B cell (primary cell): ENCODE data around the gene EFEMP1. TPM values are rescaled to one million over a fixed set of nuclear protein-coding genes. Genes with fewer than 3 reads are reported as not detected.
A peak's percentile ranks its signal among the peaks of the same experiment; 100 is the strongest.

Experiments used
- ATAC-seq: fragments of 200-7000 bp; cut with Tn5 transposase; one replicate; pipeline ENCODE4 v1.10.0; 2021; ENCODE audit warnings: low read depth, mild to moderate bottlenecking, moderate number of reproducible peaks, moderate library complexity
- CTCF ChIA-PET: fragments of 350-600 bp; sonication (Branson Sonifier 250); formaldehyde crosslinking; loops from one replicate; lab custom pipeline; 2021; ENCODE audit warnings: antibody characterized with exemption, inconsistent platforms; lab: Charles Lee
- POLR2A ChIA-PET: fragments of 350-600 bp; sonication (Branson Sonifier 250); formaldehyde crosslinking; loops from one replicate; lab custom pipeline; 2021; ENCODE audit warnings: antibody characterized with exemption; lab: Charles Lee
- DNase-seq: peaks from one replicate; pipeline ENCODE4 v3.0.0; 2013
- H2AFZ ChIP-seq: 2 replicates; pipeline ENCODE4 v1.6.1; 2012; ENCODE audit warnings: mild to moderate bottlenecking, low read depth, low read length; ENCODE audit not compliant: insufficient read depth, poor library complexity, severe bottlenecking
- H3K27ac ChIP-seq, 2 donors: 1 replicate in 1 of 2; 2 replicates in 1 of 2; pipeline ENCODE4 v1.5.1; 2012 to 2013; ENCODE audit warnings: low read length in 2 of 2, mild to moderate bottlenecking in 2 of 2, moderate library complexity in 1 of 2
- H3K27me3 ChIP-seq, 4 experiments: fragments of 200-600 bp in 1 of 4; sonication (generic) in 1 of 4; replicated peaks in 1 of 4; 1 replicate in 2 of 4; 2 replicates in 2 of 4; pipeline versions ENCODE4 v1.6.1 to v1.7.0; 2013 to 2016; ENCODE audit warnings: low read length in 3 of 4, mild to moderate bottlenecking in 2 of 4, mixed read lengths in 1 of 4, moderate library complexity in 1 of 4; ENCODE audit not compliant: insufficient read depth in 4 of 4, control insufficient read depth in 3 of 4; ENCODE audit errors: control extremely low read depth in 1 of 4
- H3K36me3 ChIP-seq, 2 experiments: replicated peaks in 1 of 2; 1 replicate in 1 of 2; 2 replicates in 1 of 2; pipeline versions ENCODE4 v1.6.1 to v1.7.1; 2013; ENCODE audit warnings: low read length in 1 of 2; ENCODE audit not compliant: insufficient read depth in 2 of 2, control insufficient read depth in 1 of 2; ENCODE audit errors: control extremely low read depth in 1 of 2, extremely low read depth in 1 of 2
- H3K4me1 ChIP-seq, 2 donors: fragments of 200-600 bp in 1 of 2; sonication (generic) in 1 of 2; 1 replicate in 1 of 2; 2 replicates in 1 of 2; pipeline versions ENCODE4 v1.5.1 to v1.6.1; 2013 to 2017; ENCODE audit warnings: low read length in 2 of 2; ENCODE audit not compliant: control insufficient read depth in 2 of 2, insufficient read depth in 2 of 2
- H3K4me2 ChIP-seq: replicated peaks from 2 replicates; pipeline ENCODE3; 2012; ENCODE audit warnings: mild to moderate bottlenecking, low read depth, low read length; ENCODE audit not compliant: poor library complexity, severe bottlenecking
- H3K4me3 ChIP-seq, 5 experiments: fragments of 200-600 bp in 1 of 5; sonication (generic) in 1 of 5; 1 replicate in 3 of 5; 2 replicates in 2 of 5; pipeline versions ENCODE4 v1.5.1 to v1.7.0; 2011 to 2016; ENCODE audit warnings: low read length in 4 of 5, mild to moderate bottlenecking in 4 of 5, low read depth in 2 of 5, control low read depth in 1 of 5, moderate library complexity in 1 of 5; ENCODE audit not compliant: insufficient read depth in 1 of 5; ENCODE audit errors: control extremely low read depth in 1 of 5, extremely low read depth in 1 of 5
- H3K79me2 ChIP-seq: fragments of 200-600 bp; sonication (generic); one replicate; pipeline ENCODE4 v1.6.0; 2016; ENCODE audit warnings: low read length; ENCODE audit not compliant: control insufficient read depth, insufficient read depth
- H3K9ac ChIP-seq: fragments of 200-600 bp; sonication (generic); 2 replicates; pipeline ENCODE4 v1.6.1; 2017; ENCODE audit warnings: mild to moderate bottlenecking, low read length, moderate library complexity
- H3K9me3 ChIP-seq, 3 donors: one replicate each; pipeline versions ENCODE4 v1.6.1 to v1.7.1; 2013; ENCODE audit warnings: low read length in 2 of 3; ENCODE audit not compliant: control insufficient read depth in 2 of 3, insufficient read depth in 1 of 3; ENCODE audit errors: control extremely low read depth in 1 of 3
- H4K20me1 ChIP-seq: 2 replicates; pipeline ENCODE4 v1.6.0; 2012; ENCODE audit warnings: mild to moderate bottlenecking, low read length; ENCODE audit not compliant: insufficient read depth, control insufficient read depth, poor library complexity, severe bottlenecking
- H3K27ac Mint-ChIP-seq: one replicate; pipeline ENCODE4 v1.8.0; 2021; ENCODE audit warnings: mixed read lengths
- H3K27me3 Mint-ChIP-seq: one replicate; pipeline ENCODE4 v1.8.0; 2021; ENCODE audit warnings: mixed read lengths
- H3K4me1 Mint-ChIP-seq: one replicate; pipeline ENCODE4 v1.8.0; 2021; ENCODE audit warnings: mixed read lengths
- H3K4me3 Mint-ChIP-seq: one replicate; pipeline ENCODE4 v1.8.0; 2021; ENCODE audit warnings: mixed read lengths
- H3K9me3 Mint-ChIP-seq: one replicate; pipeline ENCODE4 v1.8.0; 2022; ENCODE audit warnings: mixed read lengths; ENCODE audit not compliant: insufficient read depth
- CTCF ChIP-seq: fragments of 200-600 bp; IDR thresholded peaks from one replicate; pipeline ENCODE4 v1.8.0; 2022; ENCODE audit warnings: antibody characterized with exemption, mild to moderate bottlenecking
- EZH2 ChIP-seq: IDR thresholded peaks from 2 replicates; pipeline ENCODE4 v1.6.1; 2012; ENCODE audit warnings: borderline replicate concordance, low read depth, mild to moderate bottlenecking, moderate library complexity, low read length; ENCODE audit not compliant: insufficient read depth, poor library complexity, severe bottlenecking
- intact Hi-C: fragments of 100-400 bp; cut with micrococcal nuclease; formaldehyde crosslinking; loops from one replicate; pipeline ENCODE4 v1.10.0; 2022
- polyA plus RNA-seq: library from polyadenylated mRNA; depleted of rRNA; stranded (reverse); fragments of >200 nt; gene quantifications from 2 replicates; pipeline ENCODE4 v1.2.3, GENCODE V29; 2012
- total RNA-seq, 2 donors: library from RNA; stranded (reverse); fragments of 120-200 nt in 1 of 2; gene quantifications; 1 replicate in 1 of 2; 2 replicates in 1 of 2; pipeline versions ENCODE4 v1.2.3 to v1.2.4, GENCODE V29; 2013 to 2022

The EFEMP1 gene
- total and polyA plus RNA-seq, 2 donors (not counting 1 experiment from before 2014, with no cell fraction given): not detected

GRCh38 chr2:55871637-55872036 is 51.9 kb downstream of the EFEMP1 start:
- POLR2A ChIA-PET: no interaction called here
- intact Hi-C loops: no loop called here
- ATAC-seq: peak; percentile 36

More at GRCh38 chr2:55871637-55872036, 51.9 kb downstream of the EFEMP1 start:
- H3K36me3 ChIP-seq: no peaks in the 10 kb centered on the region
- H3K9ac ChIP-seq: no peak overlapping the region
- no peaks in the 10 kb centered on the region for H3K9me3 ChIP-seq
- Mint-ChIP-seq H3K9me3 (no peaks in the 10 kb centered on the region), H3K27me3 (peaks cover 5% of the 10 kb centered on the region), H3K27ac (peak overlapping the region; percentile 18), H3K4me3 (no peak overlapping the region), H3K4me1 (peaks cover 12% of the 10 kb centered on the region)
- H3K4me2 ChIP-seq: no peak overlapping the region
- H3K4me3 ChIP-seq: no peak overlapping the region
- CTCF ChIA-PET: no interaction called here
- H3K27ac ChIP-seq: no peak overlapping the region
- no peaks in the 10 kb centered on the region for H3K79me2 ChIP-seq
- H3K27me3 ChIP-seq: no peaks in the 10 kb centered on the region
- no peaks in the 10 kb centered on the region for H4K20me1 ChIP-seq
- DNase-seq: peak; percentile 35
- H3K4me1 ChIP-seq: peaks cover 9 to 12% of the 10 kb centered on the region in 2 donors
- no peak overlapping the region for H2AFZ ChIP-seq
- TF ChIP-seq CTCF (no peak), EZH2 (no peak)
